GM23338 (cell line): Measurements from ENCODE around the gene KCNMA1. TPM values are rescaled to one million over a fixed set of nuclear protein-coding genes. Genes with fewer than 3 reads are reported as not detected.

Source experiments
- ATAC-seq: fragments of 200-7000 bp; cut with Tn5 transposase; 3 replicates; pipeline ENCODE4 v1.9.1; 2020
- DNase-seq: peaks from one replicate; pipeline ENCODE4 v3.0.0-alpha.2; 2015; ENCODE audit warnings: low spot score
- H2AFZ ChIP-seq: fragments of 200-600 bp; sonication (generic); 2 replicates; pipeline ENCODE4 v1.8.0; 2016; ENCODE audit warnings: antibody characterized with exemption, mild to moderate bottlenecking, moderate library complexity
- H3F3A ChIP-seq: fragments of 200-600 bp; sonication (generic); replicated peaks from 2 replicates; pipeline ENCODE4 v1.8.0; 2017; ENCODE audit warnings: antibody characterized with exemption, mixed run types, low read depth
- H3K27ac ChIP-seq: fragments of 200-600 bp; sonication (generic); 2 replicates; pipeline ENCODE4 v1.6.1; 2016; ENCODE audit warnings: low read depth
- H3K27me3 ChIP-seq: fragments of 200-600 bp; sonication (generic); 2 replicates; pipeline ENCODE4 v1.8.0; 2016; ENCODE audit warnings: mild to moderate bottlenecking, mixed run types, moderate library complexity; ENCODE audit not compliant: insufficient read depth
- H3K36me3 ChIP-seq: fragments of 200-600 bp; sonication (generic); 2 replicates; pipeline ENCODE4 v1.8.0; 2016; ENCODE audit warnings: mild to moderate bottlenecking; ENCODE audit not compliant: insufficient read depth
- H3K4me1 ChIP-seq: fragments of 200-600 bp; sonication (generic); 2 replicates; pipeline ENCODE4 v1.8.0; 2016; ENCODE audit warnings: mild to moderate bottlenecking, moderate library complexity; ENCODE audit not compliant: insufficient read depth
- H3K4me2 ChIP-seq: fragments of 200-600 bp; sonication (generic); 2 replicates; pipeline ENCODE4 v1.7.1; 2017; ENCODE audit warnings: mixed run types
- H3K4me3 ChIP-seq: fragments of 200-600 bp; sonication (generic); 2 replicates; pipeline ENCODE4 v1.6.1; 2016; ENCODE audit warnings: mixed run types
- H3K79me2 ChIP-seq: fragments of 200-600 bp; sonication (generic); replicated peaks from 2 replicates; pipeline ENCODE4 v1.8.0; 2017; ENCODE audit warnings: mild to moderate bottlenecking; ENCODE audit not compliant: insufficient read depth
- H3K9me2 ChIP-seq: fragments of 200-600 bp; sonication (generic); 2 replicates; pipeline ENCODE4 v1.8.0; 2017; ENCODE audit not compliant: insufficient read depth
- H4K20me1 ChIP-seq: fragments of 200-600 bp; sonication (generic); replicated peaks from 2 replicates; pipeline ENCODE4 v1.8.0; 2017; ENCODE audit warnings: mild to moderate bottlenecking; ENCODE audit not compliant: insufficient read depth
- H3K27ac Mint-ChIP-seq: 2 replicates; pipeline ENCODE4 v1.8.0; 2020; ENCODE audit warnings: inconsistent platforms, mild to moderate bottlenecking, moderate library complexity, mixed read lengths
- H3K27me3 Mint-ChIP-seq: 3 replicates; pipeline ENCODE4 v1.8.0; 2022; ENCODE audit warnings: low read depth, mild to moderate bottlenecking, moderate library complexity, mixed read lengths, inconsistent platforms; ENCODE audit not compliant: insufficient read depth, poor library complexity
- H3K36me3 Mint-ChIP-seq: 3 replicates; pipeline ENCODE4 v1.8.0; 2021; ENCODE audit warnings: low read depth, mild to moderate bottlenecking, inconsistent platforms, moderate library complexity, mixed read lengths
- H3K4me1 Mint-ChIP-seq: 3 replicates; pipeline ENCODE4 v1.8.0; 2020; ENCODE audit warnings: mild to moderate bottlenecking, inconsistent platforms, mixed read lengths
- H3K4me3 Mint-ChIP-seq: 3 replicates; pipeline ENCODE4 v1.8.0; 2021; ENCODE audit warnings: moderate library complexity, mild to moderate bottlenecking, inconsistent platforms, mixed read lengths
- H3K9me3 Mint-ChIP-seq: 3 replicates; pipeline ENCODE4 v1.8.0; 2020; ENCODE audit warnings: moderate library complexity, mild to moderate bottlenecking, inconsistent platforms, mixed read lengths
- CREB1 ChIP-seq: fragments of 250-450 bp; sonication (Bioruptor Pico); IDR thresholded peaks from 2 replicates; pipeline ENCODE4 v1.5.0; 2020; ENCODE audit warnings: low read depth, mild to moderate bottlenecking, moderate library complexity
- EZH2 ChIP-seq: fragments of 200-600 bp; sonication (generic); IDR thresholded peaks from one replicate; pipeline ENCODE4 v1.8.0; 2017; ENCODE audit warnings: antibody characterized with exemption, mild to moderate bottlenecking, low read depth; ENCODE audit not compliant: unreplicated experiment
- EZH2phosphoT487 ChIP-seq: fragments of 200-600 bp; sonication (generic); IDR thresholded peaks from one replicate; pipeline ENCODE4 v1.8.1; 2018; ENCODE audit warnings: antibody characterized with exemption; ENCODE audit not compliant: unreplicated experiment
- NANOG ChIP-seq: IDR thresholded peaks from 2 replicates; pipeline ENCODE4 v1.6.1; 2016; ENCODE audit warnings: antibody characterized with exemption, borderline replicate concordance
- ZNF331 ChIP-seq: fragments of 250-450 bp; sonication (Bioruptor Pico); IDR thresholded peaks from 2 replicates; pipeline ENCODE4 v1.5.0; 2020; ENCODE audit warnings: low read depth, mild to moderate bottlenecking, moderate library complexity
- polyA plus RNA-seq: library from polyadenylated mRNA; unstranded; fragments of >200 nt; fragmentation: Nextera tagmentation; extraction: Ambion mirVana; gene quantifications from 2 replicates; pipeline ENCODE4 v1.2.1, GENCODE V29; 2016
- total RNA-seq: library from RNA; depleted of rRNA; stranded (reverse); fragments of >200 nt; shearing (Covaris generic); gene quantifications from 2 replicates; pipeline ENCODE4 v1.2.3, GENCODE V29; 2014
- TF ChIP-seq, protein P1 (sequence below): fragments of 250-450 bp; sonication (Bioruptor Pico); IDR thresholded peaks from 2 replicates; pipeline ENCODE4 v1.5.0; 2020; ENCODE audit warnings: mild to moderate bottlenecking, moderate library complexity
- TF ChIP-seq, protein P2 (sequence below), 2 experiments: fragments of 200-600 bp in 1 of 2; sonication (generic) in 1 of 2; conservative IDR thresholded peaks; 2 replicates each; pipeline versions ENCODE4 v1.5.1 to v1.6.1; 2016 to 2017; ENCODE audit warnings: antibody characterized with exemption in 2 of 2, low read depth in 2 of 2, mild to moderate bottlenecking in 2 of 2, moderate library complexity in 1 of 2
- TF ChIP-seq, protein P3 (sequence below): IDR thresholded peaks from 2 replicates; pipeline ENCODE4 v1.6.1; 2016; ENCODE audit warnings: antibody characterized with exemption

Gene KCNMA1
- total and polyA plus RNA-seq, 2 experiments from 2014 or later = 8.2 to 9.0 TPM

DNA sequence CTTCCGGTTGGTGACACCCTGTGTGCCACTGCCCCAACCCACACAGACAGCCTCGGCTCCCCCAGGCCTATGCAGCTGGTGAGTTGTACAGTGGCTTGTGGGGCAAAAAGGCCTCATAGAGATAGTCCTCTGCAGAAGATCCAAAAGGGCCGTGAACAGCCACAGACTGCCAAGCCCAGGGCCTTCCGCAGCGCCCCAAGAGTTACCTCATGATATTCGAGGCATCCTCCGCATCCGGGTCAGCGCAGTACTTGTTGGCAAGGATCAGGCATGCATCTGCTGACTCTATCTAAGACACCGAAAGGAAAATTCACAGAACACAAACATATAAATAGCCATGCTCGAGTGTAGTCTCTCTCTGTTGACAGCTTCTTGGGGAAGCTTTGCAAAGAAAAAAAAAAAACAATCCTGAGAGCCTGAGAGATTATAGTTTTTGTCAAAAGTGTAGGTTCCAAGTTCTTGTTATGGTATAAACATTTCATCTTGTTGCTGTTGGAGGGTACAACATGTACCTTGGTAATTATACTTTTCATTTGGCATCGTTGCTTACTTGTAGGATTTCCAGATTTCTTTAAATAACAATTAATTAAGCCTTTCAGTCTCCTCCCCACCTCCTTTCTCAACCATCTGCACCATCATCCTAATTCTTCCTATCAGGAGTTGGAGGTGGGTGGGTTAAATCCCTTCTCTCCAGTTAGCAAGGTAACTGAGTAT is 553.0 kb downstream of the KCNMA1 start:
- H3K4me1 ChIP-seq = peaks cover 31% of the 10 kb centered on the region
- Mint-ChIP-seq H3K4me1 (peaks cover 49% of the 10 kb centered on the region), H3K36me3 (no peaks in the 10 kb centered on the region), H3K27ac (no peak overlapping the region), H3K9me3 (no peaks in the 10 kb centered on the region), H3K27me3 (peaks cover 8% of the 10 kb centered on the region), H3K4me3 (no peak overlapping the region)
- no peak overlapping the region for H3K4me3 ChIP-seq
- no peak overlapping the region; the same call in 1 of the 2 replicates for H3K4me2 ChIP-seq
- H3K9me2 ChIP-seq = peaks cover 10% of the 10 kb centered on the region; the same call in 1 of the 2 replicates
- H3K79me2 ChIP-seq = no peaks in the 10 kb centered on the region
- no peak overlapping the region for H2AFZ ChIP-seq
- no peaks in the 10 kb centered on the region for H3K27me3 ChIP-seq
- DNase-seq = no peak
- no peak for ATAC-seq
- no peaks in the 10 kb centered on the region for H3K36me3 ChIP-seq
- TF ChIP-seq, protein P1, sequence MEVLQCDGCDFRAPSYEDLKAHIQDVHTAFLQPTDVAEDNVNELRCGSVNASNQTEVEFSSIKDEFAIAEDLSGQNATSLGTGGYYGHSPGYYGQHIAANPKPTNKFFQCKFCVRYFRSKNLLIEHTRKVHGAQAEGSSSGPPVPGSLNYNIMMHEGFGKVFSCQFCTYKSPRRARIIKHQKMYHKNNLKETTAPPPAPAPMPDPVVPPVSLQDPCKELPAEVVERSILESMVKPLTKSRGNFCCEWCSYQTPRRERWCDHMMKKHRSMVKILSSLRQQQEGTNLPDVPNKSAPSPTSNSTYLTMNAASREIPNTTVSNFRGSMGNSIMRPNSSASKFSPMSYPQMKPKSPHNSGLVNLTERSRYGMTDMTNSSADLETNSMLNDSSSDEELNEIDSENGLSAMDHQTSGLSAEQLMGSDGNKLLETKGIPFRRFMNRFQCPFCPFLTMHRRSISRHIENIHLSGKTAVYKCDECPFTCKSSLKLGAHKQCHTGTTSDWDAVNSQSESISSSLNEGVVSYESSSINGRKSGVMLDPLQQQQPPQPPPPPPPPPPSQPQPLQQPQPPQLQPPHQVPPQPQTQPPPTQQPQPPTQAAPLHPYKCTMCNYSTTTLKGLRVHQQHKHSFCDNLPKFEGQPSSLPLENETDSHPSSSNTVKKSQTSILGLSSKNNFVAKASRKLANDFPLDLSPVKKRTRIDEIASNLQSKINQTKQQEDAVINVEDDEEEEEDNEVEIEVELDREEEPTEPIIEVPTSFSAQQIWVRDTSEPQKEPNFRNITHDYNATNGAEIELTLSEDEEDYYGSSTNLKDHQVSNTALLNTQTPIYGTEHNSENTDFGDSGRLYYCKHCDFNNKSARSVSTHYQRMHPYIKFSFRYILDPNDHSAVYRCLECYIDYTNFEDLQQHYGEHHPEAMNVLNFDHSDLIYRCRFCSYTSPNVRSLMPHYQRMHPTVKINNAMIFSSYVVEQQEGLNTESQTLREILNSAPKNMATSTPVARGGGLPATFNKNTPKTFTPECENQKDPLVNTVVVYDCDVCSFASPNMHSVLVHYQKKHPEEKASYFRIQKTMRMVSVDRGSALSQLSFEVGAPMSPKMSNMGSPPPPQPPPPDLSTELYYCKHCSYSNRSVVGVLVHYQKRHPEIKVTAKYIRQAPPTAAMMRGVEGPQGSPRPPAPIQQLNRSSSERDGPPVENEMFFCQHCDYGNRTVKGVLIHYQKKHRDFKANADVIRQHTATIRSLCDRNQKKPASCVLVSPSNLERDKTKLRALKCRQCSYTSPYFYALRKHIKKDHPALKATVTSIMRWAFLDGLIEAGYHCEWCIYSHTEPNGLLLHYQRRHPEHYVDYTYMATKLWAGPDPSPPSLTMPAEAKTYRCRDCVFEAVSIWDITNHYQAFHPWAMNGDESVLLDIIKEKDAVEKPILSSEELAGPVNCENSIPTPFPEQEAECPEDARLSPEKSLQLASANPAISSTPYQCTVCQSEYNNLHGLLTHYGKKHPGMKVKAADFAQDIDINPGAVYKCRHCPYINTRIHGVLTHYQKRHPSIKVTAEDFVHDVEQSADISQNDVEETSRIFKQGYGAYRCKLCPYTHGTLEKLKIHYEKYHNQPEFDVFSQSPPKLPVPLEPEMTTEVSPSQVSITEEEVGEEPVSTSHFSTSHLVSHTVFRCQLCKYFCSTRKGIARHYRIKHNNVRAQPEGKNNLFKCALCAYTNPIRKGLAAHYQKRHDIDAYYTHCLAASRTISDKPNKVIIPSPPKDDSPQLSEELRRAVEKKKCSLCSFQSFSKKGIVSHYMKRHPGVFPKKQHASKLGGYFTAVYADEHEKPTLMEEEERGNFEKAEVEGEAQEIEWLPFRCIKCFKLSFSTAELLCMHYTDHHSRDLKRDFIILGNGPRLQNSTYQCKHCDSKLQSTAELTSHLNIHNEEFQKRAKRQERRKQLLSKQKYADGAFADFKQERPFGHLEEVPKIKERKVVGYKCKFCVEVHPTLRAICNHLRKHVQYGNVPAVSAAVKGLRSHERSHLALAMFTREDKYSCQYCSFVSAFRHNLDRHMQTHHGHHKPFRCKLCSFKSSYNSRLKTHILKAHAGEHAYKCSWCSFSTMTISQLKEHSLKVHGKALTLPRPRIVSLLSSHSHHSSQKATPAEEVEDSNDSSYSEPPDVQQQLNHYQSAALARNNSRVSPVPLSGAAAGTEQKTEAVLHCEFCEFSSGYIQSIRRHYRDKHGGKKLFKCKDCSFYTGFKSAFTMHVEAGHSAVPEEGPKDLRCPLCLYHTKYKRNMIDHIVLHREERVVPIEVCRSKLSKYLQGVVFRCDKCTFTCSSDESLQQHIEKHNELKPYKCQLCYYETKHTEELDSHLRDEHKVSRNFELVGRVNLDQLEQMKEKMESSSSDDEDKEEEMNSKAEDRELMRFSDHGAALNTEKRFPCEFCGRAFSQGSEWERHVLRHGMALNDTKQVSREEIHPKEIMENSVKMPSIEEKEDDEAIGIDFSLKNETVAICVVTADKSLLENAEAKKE = no peak
- TF ChIP-seq, protein P2, sequence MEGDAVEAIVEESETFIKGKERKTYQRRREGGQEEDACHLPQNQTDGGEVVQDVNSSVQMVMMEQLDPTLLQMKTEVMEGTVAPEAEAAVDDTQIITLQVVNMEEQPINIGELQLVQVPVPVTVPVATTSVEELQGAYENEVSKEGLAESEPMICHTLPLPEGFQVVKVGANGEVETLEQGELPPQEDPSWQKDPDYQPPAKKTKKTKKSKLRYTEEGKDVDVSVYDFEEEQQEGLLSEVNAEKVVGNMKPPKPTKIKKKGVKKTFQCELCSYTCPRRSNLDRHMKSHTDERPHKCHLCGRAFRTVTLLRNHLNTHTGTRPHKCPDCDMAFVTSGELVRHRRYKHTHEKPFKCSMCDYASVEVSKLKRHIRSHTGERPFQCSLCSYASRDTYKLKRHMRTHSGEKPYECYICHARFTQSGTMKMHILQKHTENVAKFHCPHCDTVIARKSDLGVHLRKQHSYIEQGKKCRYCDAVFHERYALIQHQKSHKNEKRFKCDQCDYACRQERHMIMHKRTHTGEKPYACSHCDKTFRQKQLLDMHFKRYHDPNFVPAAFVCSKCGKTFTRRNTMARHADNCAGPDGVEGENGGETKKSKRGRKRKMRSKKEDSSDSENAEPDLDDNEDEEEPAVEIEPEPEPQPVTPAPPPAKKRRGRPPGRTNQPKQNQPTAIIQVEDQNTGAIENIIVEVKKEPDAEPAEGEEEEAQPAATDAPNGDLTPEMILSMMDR (conservative IDR thresholded peaks at IDR 0.05; ENCODE audit: low read depth in 2 of 2) = no peak
- TF ChIP-seq ZNF331 (CRISPR knock-in tag) (no peak), EZH2phosphoT487 (no peak), NANOG (no peak), CREB1 (CRISPR knock-in tag) (no peak), EZH2 (no peak)
- TF ChIP-seq, protein P3, sequence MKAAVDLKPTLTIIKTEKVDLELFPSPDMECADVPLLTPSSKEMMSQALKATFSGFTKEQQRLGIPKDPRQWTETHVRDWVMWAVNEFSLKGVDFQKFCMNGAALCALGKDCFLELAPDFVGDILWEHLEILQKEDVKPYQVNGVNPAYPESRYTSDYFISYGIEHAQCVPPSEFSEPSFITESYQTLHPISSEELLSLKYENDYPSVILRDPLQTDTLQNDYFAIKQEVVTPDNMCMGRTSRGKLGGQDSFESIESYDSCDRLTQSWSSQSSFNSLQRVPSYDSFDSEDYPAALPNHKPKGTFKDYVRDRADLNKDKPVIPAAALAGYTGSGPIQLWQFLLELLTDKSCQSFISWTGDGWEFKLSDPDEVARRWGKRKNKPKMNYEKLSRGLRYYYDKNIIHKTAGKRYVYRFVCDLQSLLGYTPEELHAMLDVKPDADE = no peak
- H3F3A ChIP-seq = no peaks in the 10 kb centered on the region
- H4K20me1 ChIP-seq = no peaks in the 10 kb centered on the region
- no peak overlapping the region for H3K27ac ChIP-seq
